NCI-H2196 (cell line): ENCODE measurements around the gene MYCBP2.
"Not testable (repeated sequence)": the region's sequence is repeated elsewhere in the genome, so short reads cannot be mapped to it uniquely, and the experiment has no call there.

Experiments used
- DNase-seq: peaks from one replicate; lab custom pipeline; 2025; ENCODE audit not compliant: unreplicated experiment; lab: John Stamatoyannopoulos, UW

The MYCBP2 gene

DNA sequence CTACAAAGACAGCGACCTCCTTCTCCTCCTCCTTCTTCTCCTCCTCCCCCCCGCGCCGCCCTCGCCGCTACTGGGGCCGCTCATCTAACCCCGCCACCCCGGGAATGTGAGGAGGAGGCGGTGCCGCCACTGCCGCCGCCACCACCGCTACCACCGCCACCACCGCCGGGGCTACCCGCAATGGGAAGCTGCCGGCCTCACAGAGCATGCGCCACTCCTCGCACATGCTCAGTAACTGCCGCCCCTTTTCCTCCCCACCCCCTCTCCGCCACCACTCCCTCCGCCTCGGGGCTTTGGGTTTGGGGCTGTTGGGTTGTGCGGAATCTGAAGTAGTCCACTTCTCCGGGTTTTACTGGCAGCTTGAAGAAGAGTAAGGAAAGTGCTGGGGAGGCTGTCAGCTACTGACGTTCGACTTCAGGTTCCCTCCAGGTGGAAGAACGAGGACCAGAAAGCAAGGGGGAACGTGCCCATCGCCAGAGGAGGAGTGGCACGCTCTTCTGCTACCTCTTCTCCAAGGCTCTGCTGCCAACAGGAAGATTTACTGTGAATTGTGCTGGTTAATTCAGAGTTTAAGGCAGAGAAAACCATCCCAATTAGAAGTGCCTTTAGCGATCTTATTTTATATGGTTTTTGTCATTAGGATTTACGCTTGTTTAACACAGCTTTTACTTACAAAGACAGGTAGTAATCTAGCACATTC is at the start of gene MYCBP2:
TSS of gene MYCBP2 (minus strand) at position 190 of the 700 bp plus-strand sequence. CDS start 319 bp downstream, outside the sequence.
- peak; percentile 80 for DNase-seq

- DNase-seq = no peak
These were observed 48.7 kb upstream of the MYCBP2 start for GRCh38 chr13:77375560-77376108.

DNA sequence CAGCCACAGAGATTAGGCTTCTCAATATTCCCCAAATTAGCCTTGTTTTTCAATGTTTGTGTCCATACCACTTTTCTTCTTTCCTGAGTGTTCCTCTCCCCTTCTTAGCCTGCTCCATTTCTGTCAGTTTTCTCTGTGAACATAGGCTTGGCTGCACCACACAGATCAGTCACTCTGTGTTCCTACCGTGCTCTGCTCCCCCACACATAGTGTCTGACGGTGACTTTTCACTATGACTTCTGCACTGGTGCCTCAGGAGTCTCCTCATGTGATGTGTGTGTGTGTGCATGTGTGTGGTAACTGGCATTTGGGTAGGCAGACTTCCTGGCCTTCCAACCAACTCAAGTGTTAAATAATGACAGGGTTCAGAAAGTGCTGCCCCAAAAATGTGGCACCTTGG is 47.9 kb upstream of the MYCBP2 start:
- DNase-seq = no peak

DNA sequence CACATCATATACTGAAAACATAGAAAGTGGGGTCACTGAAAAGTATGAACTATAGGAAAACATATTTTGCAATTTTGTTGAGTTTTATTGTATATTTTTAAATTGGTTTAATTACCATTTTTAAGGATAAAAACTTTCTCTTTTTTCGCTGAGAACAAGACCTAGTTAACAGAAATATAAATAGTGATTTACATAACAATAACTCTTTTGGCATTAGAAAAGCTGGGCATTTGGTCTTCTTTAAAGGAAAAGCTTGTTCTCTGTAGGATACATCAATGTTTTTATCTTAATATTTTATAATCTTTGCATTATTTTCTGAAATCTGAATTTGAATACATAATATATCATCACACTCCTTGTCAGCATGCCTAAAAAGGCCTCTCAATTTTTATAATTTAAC is 47.4 kb upstream of the MYCBP2 start:
- DNase-seq = no peak

- no peak for DNase-seq
These were observed 46.6 kb upstream of the MYCBP2 start for GRCh38 chr13:77373502-77373901.

GRCh38 chr13:77372275-77372674 is 45.4 kb upstream of the MYCBP2 start:
- DNase-seq = no peak

GRCh38 chr13:77370888-77371287 is 44.0 kb upstream of the MYCBP2 start:
- DNase-seq = no peak

GRCh38 chr13:77362166-77362565 is 35.3 kb upstream of the MYCBP2 start:
- DNase-seq = no peak

DNA sequence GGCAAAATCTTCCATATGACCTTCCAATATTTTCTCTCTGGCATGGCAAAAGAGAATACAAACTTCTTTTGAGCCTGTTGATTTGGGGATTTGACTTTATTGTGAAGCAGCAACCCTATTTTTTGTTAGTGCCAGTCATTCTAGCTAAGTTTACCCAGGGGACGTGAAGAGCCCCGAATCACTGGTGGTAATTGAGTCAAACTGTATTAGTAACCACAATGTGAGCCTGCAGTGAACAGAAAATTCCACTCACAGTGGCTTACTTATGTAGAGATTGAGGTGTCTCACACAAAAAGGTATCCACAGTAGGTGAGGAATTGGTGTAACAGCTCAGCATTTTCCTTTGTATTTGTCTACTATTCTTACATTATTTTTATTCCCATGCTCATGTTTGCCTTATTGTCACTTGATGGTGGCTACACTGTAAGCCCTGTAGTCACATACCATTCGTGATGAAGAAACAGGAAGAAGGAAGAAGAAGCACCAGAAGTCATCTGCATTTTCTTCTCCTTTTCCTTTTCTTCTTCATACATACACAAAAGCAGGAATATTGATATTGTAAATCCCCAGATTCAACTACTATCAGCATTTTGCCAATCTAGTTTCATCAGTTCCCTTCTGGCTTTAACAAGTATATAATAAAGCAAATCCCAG is 33.3 kb upstream of the MYCBP2 start:
- no peak for DNase-seq

DNA sequence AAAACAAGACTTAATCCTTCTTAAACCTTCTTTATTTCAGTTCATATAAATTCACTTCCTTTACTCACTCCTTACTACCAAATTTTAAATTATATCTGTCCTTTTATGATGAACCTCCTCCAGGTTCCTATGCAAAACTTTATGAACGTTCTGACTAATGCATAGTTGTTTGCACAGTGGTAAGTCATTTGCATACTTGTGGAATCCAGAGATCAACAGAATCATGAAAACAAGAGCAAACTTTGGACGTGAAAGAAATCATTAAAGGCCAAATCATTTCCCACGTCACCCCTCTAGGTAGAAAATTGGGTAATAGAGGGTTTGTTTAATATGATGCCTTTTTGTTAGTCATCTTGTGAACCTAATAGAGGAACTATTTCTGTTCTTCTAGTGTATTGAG is 32.3 kb upstream of the MYCBP2 start:
- no peak for DNase-seq

- DNase-seq = no peak
These were observed 31.1 kb upstream of the MYCBP2 start for GRCh38 chr13:77358001-77358400.

GRCh38 chr13:77356155-77356554 is 29.3 kb upstream of the MYCBP2 start:
- DNase-seq = no peak

DNA sequence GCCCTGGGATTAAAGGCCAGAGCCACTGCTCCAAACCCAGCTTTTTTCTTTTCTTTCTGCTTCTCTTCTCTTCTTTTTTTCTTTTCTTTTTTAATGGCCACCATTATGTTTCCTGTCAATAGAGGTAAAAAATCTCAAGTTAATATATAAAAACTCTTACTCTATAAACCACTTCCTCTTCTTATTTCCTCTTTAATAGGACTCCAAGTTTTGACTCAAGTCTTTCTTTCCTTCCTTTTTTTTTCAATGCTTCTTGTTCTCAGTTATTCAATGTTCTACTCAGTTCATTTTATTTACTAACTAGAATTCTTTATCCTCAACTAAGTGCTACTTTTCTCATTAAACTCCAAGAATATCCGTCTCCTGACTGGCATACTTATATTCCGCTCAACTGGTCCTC is 27.1 kb upstream of the MYCBP2 start:
- DNase-seq = no peak

GRCh38 chr13:77351315-77351714 is 24.4 kb upstream of the MYCBP2 start:
- DNase-seq = no peak

GRCh38 chr13:77350811-77351210 is 23.9 kb upstream of the MYCBP2 start:
- no peak for DNase-seq

- no peak for DNase-seq
These were observed 22.5 kb upstream of the MYCBP2 start for GRCh38 chr13:77349365-77349764.

- DNase-seq = not testable (repeated sequence)
These were observed 20.5 kb upstream of the MYCBP2 start for GRCh38 chr13:77347351-77347750.

DNA sequence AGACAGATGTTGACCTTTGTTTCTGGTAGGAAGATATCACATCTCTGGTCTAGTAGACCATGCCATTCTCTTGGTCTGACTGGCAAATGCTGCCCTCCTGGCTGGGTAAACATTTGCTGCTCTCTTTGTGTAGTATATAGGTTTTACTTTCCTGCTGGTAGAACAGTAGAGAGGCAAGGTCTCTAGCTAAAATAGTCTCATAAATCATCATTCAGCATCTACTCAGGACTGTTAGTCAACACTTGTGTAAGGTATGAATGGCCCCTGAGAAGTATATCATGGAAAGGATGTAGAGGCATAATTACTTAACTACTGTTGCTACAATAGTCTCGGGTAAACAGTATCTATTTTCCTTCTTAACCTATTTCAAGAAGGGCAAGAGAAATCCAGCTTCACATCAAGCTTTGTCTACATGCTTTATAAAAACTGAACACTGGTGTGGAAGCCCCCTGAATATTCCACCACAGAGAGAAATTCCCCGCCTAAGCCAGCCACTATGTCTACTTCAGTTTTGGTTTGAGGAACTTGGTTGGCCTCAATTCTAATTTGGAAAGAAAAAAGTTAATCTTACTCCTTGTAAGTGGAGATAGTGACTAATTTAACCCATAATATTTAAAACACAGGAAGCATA is 18.4 kb upstream of the MYCBP2 start:
- no peak for DNase-seq

- no peak for DNase-seq
These were observed 16.9 kb upstream of the MYCBP2 start for GRCh38 chr13:77343841-77344240.

- DNase-seq = no peak
These were observed 12.5 kb upstream of the MYCBP2 start for GRCh38 chr13:77339408-77339807.

DNA sequence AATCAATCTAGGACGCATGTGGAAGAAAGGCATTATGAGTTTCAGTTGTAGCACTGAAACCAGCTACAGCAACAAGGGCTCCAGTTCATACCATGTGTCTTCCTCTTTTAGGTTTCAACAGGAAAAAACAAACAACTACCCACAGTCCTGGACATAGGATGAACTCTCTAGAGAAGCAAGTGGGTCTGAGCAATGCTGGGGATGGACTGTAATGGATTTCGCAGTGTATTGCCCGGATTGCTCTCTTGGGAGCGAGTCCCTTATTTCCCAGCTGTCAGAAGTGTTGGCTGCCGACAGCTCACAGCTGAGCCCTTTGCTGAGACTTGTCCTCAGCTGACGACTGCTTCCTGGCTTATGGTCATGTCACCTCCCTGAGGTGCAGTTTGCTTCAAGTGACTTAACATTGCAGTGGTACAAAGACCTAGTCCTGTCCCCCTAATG is 12.1 kb upstream of the MYCBP2 start:
- DNase-seq = no peak

- DNase-seq = no peak
These were observed 11.4 kb upstream of the MYCBP2 start for GRCh38 chr13:77338329-77338728.
